GM19239 (cell line): ENCODE measurements around the gene KLK10.
"Not testable (repeated sequence)": the region's sequence is repeated elsewhere in the genome, so short reads cannot be mapped to it uniquely, and the experiment has no call there.

Experiments
- DNase-seq: peaks from one replicate; pipeline ENCODE4 v3.0.0; 2011; ENCODE audit warnings: low spot score; ENCODE audit not compliant: insufficient read length
- FAIRE-seq: peaks from 2 replicates; lab custom pipeline; 2011; peaks lifted over from hg19 to GRCh38; lab: Jason Lieb, UNC

Gene KLK10

GRCh38 chr19:50972795-50973376 is 46.6 kb downstream of the KLK10 start:
- DNase-seq: no peak
- no peak for FAIRE-seq

DNA sequence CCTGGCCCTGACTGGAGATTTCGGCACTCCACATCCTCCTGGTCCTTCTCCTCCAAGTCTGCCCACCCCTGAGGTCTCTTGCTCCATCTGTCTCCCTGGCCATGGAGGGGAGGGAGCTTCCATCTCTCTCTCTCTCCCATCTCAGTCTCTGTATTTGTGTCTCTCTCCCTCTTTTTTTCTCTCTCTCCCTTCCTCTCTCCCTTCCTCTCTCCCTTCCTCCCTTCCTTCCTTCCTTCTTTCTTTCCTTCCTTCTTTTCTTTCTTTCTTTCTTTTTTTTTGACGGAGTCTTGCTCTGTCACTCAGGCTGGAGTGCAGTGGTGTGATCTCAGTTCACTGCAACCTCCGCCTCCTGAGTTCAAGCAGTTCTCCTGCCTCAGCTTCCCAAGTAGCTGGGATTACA is 49.7 kb downstream of the KLK10 start:
- not testable (repeated sequence) for FAIRE-seq, DNase-seq

- no peak for DNase-seq
- no peak for FAIRE-seq
These were observed 50.1 kb downstream of the KLK10 start, which contains the start of gene KLK6 for GRCh38 chr19:50969413-50969760. Gene KLK6 (minus strand): TSS chr19:50969591. CDS start chr19:50968104, 1,487 bp downstream.

GRCh38 chr19:50968716-50969412 is 50.6 kb downstream of the KLK10 start:
- DNase-seq (no peak), FAIRE-seq (no peak)

- FAIRE-seq (no peak), DNase-seq (no peak)
These were observed 51.4 kb downstream of the KLK10 start for GRCh38 chr19:50967929-50968715.

- FAIRE-seq (no peak), DNase-seq (no peak)
These were observed 55.2 kb downstream of the KLK10 start for GRCh38 chr19:50964266-50964665.

- DNase-seq: no peak
- no peak for FAIRE-seq
These were observed 56.1 kb downstream of the KLK10 start for GRCh38 chr19:50963381-50963780.
